Kidney glomerular epithelial cell (primary cell): ENCODE measurements around the gene NXPH4.

Experiments used
- DNase-seq: peaks from one replicate; lab custom pipeline; 2025; lab: John Stamatoyannopoulos, UW

NXPH4 gene

DNA sequence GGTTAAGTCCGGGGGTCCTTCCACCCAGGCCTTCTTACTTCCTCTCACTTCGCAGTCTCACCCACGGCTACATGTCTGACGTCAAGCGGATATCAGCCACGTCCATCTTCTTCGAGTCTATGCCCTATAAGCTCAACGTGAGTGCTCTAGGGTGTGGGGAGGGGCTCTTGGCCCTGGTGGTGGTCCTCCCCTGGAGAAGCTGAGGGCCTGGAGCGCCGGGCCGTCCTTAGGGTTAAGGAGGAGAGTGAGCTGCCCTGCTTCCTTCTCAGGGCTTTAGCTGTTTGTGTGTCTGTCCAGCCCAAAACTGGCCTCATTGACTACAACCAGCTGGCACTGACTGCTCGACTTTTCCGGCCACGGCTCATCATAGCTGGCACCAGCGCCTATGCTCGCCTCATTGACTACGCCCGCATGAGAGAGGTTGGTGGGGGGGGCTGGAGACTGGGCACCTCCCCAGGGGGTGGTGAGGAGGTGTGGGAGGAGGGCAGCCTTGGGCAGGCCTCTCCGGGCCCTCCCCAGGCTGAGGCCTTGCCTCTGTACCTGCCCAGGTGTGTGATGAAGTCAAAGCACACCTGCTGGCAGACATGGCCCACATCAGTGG, 15.7 kb downstream of the NXPH4 start:
- no peak for DNase-seq

DNA sequence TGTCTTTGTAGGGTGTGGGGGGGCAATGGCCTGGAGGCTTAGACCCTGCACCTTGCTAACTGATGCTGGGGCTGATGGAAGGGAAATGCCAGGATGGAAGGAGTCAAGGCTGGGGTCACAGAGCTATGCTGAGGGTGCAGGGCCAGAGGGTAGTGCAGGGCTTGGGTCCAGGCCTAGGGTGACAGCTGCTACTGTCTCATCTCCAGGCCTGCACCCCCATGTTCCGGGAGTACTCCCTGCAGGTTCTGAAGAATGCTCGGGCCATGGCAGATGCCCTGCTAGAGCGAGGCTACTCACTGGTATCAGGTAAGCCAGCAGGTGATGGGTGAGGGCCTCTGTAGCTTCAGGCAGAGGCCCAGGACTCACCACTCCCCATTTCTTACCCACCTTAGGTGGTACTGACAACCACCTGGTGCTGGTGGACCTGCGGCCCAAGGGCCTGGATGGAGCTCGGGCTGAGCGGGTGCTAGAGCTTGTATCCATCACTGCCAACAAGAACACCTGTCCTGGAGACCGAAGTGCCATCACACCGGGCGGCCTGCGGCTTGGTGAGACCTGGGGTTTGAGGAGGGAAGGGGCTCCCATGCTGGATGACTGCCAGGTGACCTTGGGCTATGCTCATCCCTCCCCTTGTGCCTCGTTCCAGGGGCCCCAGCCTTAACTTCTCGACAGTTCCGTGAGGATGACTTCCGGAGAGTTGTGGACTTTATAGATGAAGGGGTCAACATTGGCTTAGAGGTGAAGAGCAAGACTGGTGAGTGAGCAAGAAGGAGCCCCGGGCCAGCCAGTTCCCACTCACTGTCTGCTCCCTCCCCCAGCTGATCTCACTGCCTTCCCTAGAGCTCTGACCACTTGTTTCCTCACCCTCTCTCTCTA, 17.0 kb downstream of the NXPH4 start:
- DNase-seq: no peak

DNA sequence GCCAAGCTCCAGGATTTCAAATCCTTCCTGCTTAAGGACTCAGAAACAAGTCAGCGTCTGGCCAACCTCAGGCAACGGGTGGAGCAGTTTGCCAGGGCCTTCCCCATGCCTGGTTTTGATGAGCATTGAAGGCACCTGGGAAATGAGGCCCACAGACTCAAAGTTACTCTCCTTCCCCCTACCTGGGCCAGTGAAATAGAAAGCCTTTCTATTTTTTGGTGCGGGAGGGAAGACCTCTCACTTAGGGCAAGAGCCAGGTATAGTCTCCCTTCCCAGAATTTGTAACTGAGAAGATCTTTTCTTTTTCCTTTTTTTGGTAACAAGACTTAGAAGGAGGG, 17.6 kb downstream of the NXPH4 start:
- DNase-seq: no peak

DNA sequence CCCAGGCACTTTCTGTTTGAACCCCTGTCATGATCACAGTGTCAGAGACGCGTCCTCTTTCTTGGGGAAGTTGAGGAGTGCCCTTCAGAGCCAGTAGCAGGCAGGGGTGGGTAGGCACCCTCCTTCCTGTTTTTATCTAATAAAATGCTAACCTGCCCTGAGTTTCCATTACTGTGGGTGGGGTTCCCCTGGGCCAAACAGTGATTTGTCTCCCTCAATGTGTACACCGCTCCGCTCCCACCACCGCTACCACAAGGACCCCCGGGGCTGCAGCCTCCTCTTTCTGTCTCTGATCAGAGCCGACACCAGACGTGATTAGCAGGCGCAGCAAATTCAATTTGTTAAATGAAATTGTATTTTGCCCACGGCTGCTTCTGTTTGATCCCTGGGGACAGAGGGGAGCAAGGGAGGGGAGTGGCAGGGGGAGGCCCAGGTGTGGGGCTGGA, 18.0 kb downstream of the NXPH4 start:
- no peak for DNase-seq

DNA sequence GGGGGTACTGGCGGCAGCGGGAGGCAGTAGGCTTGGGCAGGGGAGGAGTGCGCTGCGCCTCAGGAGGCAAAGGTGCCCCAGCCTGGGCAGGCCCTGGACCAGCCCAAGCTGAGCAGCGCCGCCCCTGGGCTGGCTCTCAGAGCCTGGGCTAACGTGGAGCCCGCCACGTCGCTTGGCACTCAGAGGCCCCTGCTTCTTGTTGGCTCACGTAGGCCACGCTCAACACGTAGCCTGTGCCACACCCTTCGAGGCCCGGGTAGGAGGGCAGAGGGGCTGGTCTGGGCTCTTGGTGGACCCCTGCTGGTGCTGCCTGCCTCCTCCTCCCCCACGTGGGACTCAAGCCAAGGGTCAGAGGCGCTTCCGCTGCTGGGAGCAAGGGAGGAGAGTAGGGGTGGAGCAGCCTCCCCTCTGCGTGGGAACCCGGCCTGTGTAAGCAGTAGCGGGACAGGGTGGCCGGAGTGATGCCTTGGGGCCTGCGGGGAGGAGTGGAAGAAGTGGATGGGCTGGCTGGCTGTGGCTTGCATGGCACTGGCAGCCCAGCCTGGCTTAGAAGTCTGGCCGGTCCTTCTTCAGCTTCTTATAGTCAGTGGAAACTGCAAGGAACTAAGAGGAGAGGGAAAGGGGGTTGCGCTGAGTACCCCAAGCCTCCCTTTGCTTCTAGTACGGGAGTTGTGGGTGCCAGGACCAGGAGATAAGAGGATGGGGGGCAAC, 18.6 kb downstream of the NXPH4 start:
- no peak for DNase-seq

DNA sequence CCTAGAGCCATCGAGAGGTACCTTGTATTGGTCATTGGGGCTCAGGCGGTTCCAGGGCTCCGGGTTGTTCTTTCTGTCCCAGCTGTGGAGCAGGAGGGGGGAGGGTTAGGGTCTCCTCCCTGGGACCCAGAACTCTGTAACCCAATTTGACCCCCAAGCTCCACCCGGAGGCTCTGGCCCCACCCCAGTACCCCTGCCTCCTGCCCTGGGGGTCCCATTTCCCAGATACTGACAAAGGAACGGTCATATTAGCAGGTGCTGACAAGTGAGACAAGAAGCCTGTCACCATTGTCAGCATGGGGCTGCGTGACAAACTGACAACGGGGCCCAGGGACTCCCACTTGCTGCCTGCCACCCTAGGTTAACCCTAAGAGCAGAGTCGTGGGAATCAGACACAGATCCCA, 19.1 kb downstream of the NXPH4 start:
- no peak for DNase-seq

DNA sequence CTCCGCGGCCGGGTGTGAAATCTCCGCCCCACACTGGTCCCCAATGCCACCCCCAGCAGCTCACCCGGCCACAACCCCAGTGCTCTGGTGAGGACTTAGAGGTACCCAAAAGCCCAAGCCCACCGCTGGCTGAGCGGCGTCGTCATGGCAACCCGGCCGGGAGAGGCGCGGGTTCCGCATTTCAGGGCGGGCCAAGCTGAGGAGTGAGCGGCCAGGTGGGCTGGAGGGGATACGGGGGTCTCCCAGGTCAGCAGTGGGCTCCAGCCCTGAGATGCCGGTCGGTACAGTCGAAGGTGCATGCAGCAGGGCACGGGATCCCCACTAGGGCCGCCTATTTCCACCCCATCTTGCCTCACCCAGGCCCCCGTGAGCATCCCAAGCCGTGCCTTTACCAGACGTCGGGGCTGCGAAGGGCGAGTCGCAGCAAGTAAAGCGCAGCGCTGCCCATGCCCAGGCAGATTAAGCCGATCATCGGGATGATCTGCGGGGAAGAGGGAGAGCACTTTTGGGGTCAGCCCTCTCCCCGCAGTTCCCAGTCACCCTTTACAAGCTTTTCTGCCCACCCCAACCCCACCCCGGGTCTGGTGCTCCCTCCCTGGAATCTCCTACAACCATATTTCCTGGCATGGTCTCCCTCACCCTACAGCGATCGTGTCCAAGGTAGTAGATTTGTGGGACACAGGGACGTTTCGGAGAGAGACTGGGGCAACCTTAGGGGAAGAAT, 19.8 kb downstream of the NXPH4 start:
- no peak for DNase-seq

DNA sequence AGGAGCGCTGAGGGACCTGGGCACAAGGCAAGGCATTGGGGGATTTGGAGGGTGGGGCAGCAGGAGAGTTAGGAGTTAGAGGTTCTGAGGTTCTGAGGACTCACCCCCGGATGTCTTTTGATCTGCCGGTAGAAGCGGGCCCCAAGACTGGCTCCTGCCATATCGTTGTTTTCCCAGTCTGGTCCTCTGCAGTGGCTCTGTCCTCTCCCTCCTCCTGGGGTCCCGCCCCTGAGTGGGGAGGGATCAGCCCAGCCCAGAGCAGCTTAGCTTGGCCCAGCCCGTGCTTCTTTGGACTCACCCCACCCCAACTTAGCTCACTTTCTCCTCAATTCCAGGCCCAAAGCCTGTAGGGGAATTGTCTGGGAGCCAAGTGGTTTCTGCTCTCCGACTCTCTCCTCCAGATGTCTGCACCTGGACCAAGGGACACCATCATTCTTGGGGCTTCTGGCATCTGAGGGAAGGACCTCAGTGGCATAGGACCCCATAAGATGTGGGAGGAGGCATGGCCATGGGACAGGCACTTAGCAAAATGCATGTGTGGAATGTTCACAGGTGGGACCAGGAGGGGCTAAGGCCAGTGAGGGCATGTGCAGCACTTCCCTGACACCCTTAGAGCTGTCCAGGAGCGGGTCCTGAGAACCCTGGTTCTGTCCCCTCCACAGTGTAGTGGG, 20.5 kb downstream of the NXPH4 start:
- DNase-seq: no peak

DNA sequence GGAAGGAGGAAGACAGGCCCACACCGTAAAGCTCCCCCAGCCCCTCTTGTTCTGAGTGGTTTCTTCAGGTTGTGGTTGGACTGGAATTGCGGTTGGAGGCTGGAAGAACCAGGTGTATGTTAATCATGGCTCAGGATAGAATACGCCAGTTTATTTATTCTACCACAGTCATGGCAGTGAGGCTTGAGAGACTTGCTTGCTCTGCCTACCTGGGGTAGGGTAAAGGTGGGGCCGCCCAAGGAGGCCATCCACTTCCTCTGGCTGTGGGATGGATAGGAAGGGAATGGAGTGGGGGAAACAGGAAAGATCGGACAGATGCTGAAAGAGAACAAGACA, 21.0 kb downstream of the NXPH4 start:
- no peak for DNase-seq

DNA sequence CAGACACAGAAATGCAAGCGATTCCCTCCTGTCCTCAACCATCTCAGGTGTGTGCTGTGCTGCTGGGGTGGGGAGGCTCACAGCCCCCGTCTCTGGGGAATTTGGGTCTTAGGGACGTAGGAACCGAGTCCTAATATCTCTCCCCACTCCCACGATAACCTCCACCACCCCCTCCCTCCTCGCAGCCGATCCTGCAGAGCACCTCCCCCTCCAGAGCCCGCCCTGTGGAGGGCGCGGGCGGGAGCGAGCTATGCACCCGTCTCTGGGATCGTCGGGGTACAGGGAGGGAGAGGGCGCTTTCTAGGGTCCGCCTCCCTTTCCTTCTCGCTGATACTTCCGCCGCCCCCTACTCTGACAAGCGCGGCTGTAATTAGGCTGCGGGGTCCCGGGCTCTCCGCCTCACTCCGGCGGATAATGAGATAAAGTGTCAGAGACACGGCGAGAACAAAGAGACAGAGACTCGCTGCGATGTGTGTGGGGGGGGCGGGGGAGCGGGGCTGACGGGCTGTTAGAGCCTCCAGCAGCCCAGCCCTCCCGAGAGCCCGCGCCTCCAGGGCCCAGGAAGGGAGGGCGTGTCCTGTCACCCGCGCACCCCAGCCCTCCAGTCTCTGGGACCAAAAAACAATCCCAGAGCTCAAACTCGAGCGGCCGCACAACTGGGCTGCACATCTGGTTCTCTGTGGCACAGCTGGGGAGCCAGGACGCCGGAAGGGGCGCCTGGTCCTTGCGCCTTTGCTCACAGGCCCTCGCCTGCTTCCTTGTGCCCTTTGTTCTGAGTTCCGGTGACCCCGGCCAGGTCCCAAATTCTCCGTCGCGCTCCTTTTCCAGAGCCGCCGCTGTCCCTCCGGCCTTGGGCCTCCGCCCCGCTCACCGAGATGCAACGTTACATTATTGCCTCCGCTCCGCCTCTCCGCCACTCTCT, 21.6 kb downstream of the NXPH4 start:
- DNase-seq: no peak

DNA sequence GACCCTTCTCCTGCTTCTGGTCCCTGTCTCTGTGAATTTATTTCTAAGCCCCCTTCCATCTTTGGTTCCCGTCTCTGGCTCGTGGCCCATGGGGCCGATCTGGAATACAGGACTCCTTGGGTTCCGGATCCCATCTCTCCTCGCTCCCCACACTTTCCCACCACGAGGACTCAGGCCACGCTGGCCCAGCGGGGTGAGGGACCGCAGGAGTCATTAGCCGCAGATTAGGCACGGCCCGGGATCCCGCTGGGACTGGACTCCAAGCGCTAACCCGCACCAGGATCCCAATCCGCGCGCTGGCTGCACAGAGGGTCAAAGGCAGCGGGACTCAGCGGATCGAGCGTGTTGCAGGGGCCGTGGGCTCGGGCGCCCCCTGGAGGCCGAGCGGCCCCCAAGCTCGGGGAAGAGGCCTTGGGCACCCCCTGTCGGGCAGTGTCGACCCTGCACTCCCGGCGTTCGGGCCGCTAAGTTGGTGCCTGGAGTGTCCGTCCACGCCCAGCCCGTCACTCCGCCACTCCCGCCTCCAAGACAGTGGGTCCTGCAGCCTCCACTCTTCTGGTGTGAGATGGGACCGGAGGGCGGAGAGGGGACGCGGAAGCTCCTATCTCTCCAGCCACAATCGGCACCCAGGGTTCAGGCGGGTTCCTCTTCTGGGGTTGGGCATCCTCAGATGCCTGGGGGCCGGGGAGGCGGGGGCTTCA, 22.4 kb downstream of the NXPH4 start:
- DNase-seq: peak; percentile 75

DNA sequence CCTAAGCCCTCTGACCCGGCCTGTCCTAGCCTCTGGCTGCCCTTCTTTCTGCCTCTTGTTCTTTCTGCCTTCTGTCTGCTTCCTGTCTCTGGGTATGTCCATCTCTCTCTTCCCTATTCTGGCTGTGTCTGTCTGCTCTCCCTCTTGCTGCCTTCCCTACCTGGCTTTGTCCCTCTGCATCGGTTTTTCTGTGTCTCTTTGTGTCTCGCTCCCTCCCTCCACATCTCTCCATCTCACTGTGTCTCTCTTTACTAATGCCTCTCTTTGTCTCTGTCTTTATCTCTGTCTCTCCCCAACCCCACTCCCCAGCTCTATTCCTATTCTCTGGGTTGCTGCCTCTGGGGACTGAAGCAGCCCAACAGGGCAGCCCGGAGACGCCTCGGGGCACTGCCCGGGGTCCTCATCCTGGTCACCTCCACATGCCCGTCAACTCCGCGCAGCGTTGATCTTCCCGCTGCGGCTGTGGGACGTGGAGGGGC, 23.0 kb downstream of the NXPH4 start:
- DNase-seq: no peak

DNA sequence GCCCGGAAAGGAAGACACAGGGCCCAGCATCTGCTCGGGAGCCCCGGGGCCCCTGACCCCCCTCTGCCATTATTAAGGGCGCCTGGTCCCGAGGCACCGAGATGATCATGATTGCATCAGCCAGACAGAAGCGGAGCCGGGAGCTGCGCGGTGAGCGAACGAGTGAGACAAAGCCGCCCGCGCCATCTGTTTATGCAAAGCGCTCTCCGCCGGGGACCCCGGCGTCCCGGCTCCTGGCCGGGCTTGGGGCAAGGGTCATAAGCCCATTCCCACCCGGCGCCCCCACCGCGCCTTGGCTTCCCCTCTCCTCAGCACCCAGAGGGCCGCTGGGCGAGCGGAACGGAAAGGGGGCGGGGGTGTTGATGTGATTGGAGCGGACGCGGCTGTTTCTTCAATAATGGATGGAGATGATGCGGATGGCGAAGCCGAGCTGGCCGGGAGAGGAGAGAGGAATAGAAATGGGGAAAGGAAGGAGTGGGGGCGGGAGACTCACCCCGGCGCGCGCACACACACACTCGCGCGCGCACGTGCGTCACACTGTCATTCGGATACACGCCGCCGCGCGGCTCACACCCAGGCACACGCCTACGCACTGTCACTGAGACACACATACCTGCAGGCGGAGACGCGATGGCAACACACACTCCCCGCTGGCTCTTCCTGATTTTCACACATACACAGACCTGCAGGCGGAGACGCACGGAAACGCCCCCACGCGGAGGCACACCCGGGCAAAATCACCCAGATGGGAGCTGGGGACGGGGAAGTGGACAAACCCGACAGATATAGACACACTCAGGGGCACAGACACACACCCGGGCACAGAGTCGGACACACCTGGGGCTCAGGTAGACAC, 23.7 kb downstream of the NXPH4 start:
- no peak for DNase-seq

DNA sequence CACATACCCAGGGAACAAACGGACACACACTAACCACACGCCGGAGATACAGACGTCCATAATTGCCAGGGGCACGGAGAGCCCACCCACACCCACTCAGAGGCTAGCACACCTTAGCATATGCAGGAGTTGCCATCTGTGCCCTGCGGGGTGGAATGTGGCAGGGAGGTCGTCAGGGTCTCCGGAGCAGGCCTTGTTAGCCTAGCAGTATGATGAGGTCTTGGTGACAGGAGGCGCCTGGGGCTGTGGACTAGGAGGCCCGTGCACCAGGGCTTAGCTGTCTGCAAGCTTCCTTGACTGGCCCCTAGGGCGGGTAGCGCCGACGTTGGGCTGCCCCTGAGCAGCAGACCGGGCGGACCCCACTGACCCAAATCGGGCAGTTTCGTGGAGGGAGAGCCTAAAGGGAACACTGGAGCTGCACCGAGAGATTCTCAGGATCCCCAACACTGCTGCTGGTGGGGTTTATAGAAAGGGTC, 24.4 kb downstream of the NXPH4 start:
- no peak for DNase-seq

DNA sequence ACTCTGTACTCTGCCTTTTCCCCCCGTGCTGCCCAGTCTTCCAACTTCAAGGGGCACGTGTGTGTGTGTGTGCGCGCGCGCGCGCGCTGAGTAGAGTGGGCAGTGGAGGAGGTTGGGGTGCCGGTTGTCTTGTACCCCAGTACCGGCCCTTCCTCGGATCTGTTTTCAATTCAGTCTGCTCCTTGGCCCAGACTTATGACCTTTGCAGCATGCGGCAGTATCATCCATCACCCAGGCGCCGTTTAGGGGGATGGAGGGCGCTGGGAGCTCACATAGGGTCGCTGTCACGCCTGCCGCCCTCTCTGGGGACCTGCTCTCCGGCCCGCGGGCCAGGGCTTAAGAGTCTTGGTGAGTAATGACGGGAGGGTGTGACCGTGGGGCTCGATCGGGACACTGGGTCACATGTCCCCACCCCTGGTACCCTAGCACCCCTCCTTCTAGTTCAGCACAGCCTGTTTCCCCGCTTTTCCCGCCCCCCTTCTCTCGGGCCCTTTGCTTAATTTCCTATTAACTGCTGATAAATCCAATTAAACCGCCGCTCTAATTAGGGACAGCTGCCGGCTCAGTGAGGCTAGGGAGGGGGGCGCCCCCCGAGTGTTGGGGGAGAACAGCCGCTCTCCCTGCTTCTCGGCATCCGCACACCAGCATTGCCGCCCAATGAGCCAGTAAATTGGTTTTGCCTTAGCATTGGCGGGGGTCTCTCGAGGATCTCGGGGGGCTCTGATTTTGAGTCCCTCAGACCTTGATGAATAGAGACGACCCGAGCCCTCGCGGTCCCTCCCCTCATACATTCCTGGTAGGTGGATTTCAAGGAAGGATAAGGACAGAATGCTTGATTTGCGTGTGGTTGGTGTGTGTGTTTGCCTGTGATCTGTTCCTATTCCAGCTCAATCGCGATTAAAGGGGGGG, 25.1 kb downstream of the NXPH4 start:
- DNase-seq: no peak

DNA sequence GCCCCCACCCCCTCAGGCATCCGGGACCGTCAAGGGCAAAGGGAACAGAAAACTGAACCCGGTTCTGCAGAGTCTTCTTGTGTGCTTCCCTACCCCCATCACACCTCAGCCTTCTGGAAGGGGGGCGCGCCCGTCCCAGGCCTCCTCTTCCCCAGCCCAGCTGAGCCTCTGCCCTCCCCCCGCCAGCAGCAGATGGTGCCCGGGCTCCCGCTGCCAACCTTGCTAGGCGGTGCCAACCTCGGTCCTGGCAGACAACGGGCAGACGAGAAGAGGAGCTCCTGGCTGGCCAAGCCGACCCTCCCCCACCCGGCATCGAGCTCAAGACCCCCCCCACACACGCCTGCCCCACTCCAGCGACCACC, 25.7 kb downstream of the NXPH4 start:
- no peak for DNase-seq

DNA sequence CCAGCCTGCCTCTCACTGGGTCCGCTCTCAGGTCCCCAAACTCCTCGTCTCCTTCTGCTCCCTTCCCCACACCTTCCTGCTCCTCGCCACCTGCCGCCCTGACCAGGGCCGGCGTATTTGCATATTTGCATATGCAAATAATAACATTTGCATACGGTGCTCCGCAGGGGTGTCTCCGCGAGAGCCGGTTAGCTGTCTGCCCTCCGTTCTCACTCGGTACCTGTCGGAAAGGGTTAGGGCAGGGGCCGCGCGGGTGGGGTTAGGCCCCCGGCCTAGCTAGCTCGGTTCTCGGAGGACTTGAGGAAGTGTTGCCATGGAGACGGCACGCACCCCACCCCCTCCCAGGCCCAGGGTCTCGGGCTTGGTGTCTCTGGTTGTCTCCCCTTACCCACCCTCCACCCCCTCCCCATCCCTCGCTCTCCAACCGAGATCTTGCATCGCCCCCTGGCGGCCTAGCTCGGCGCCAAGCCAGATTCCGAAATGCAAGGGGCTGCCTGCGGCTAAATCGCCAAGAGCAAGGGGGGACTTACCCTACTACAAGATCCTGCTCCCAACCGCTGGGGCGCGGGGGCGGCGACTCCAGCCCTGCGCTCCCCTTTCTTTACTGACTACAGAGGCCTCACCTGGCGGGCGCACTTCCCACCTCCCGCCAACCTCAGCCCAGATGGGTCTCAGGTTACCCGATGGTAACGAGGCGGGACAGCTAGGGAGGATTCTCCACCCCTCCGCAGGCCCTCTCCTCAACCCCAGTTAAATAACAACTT, 26.3 kb downstream of the NXPH4 start:
- DNase-seq: no peak
